ENCODE data around the gene CNPPD1.

CNPPD1 gene

GRCh38 chr2:219179601-219180465, 3.1 kb upstream of the CNPPD1 start:
- DNase-seq (ENCODE audit: low read depth), result no peak

GRCh38 chr2:219178377-219179175, 1.9 kb upstream of the CNPPD1 start:
- no peak for DNase-seq (ENCODE audit: low read depth)

GRCh38 chr2:219177552-219178376, 1.0 kb upstream of the CNPPD1 start, which contains the start of gene RETREG2:
RETREG2 (plus strand) TSS chr2:219178275; CDS start chr2:219178353, 78 bp downstream.
- peak; percentile 78 for DNase-seq (ENCODE audit: low read depth)

- no peak for DNase-seq (ENCODE audit: low read depth)
These were observed 552 bp downstream of the CNPPD1 start for GRCh38 chr2:219175928-219176817.

- DNase-seq (ENCODE audit: low read depth), result no peak
These were observed 1.2 kb downstream of the CNPPD1 start for GRCh38 chr2:219175486-219175885.

- DNase-seq (ENCODE audit: low read depth), result no peak
These were observed 1.9 kb downstream of the CNPPD1 start for GRCh38 chr2:219174801-219175200.

GRCh38 chr2:219174146-219174545, 2.6 kb downstream of the CNPPD1 start:
- DNase-seq (ENCODE audit: low read depth), result no peak

- DNase-seq (ENCODE audit: low read depth), result no peak
These were observed 3.5 kb downstream of the CNPPD1 start for GRCh38 chr2:219173176-219173575.

GRCh38 chr2:219172231-219173154, 4.2 kb downstream of the CNPPD1 start:
- DNase-seq (ENCODE audit: low read depth), result no peak

- peak; percentile 41 for DNase-seq (ENCODE audit: low read depth)
These were observed 5.5 kb downstream of the CNPPD1 start for GRCh38 chr2:219171231-219171651.

- DNase-seq (ENCODE audit: low read depth), result no peak
These were observed 6.6 kb downstream of the CNPPD1 start, which contains the start of gene SLC23A3 for GRCh38 chr2:219169930-219170654. SLC23A3 (minus strand) TSS chr2:219170029; CDS start chr2:219169984, 45 bp downstream.

- no peak for DNase-seq (ENCODE audit: low read depth)
These were observed 7.8 kb downstream of the CNPPD1 start for GRCh38 chr2:219168932-219169331.

- no peak for DNase-seq (ENCODE audit: low read depth)
These were observed 8.2 kb downstream of the CNPPD1 start for GRCh38 chr2:219168526-219168925.

GRCh38 chr2:219167997-219168396, 8.7 kb downstream of the CNPPD1 start:
- no peak for DNase-seq (ENCODE audit: low read depth)

- DNase-seq (ENCODE audit: low read depth), result no peak
These were observed 11.4 kb downstream of the CNPPD1 start for GRCh38 chr2:219165058-219165911.

- no peak for DNase-seq (ENCODE audit: low read depth)
These were observed 13.6 kb downstream of the CNPPD1 start for GRCh38 chr2:219163156-219163555.

- DNase-seq (ENCODE audit: low read depth), result no peak
These were observed 15.6 kb downstream of the CNPPD1 start for GRCh38 chr2:219161097-219161496.

All from HS-5 (cell line).